Body of pancreas (tissue), 4 donors: ENCODE results near the gene REV3L.

Experiments
- CTCF ChIP-seq, 7 experiments: fragments of 450-650 bp in 4 of 7; fragments of 200-600 bp in 3 of 7; sonication (generic) in 3 of 7; IDR thresholded peaks; one replicate each; pipeline ENCODE4 v1.5.1; 2016 to 2019; ENCODE audit warnings: antibody characterized with exemption in 7 of 7
- POLR2A ChIP-seq, 3 donors: fragments of 450-650 bp; IDR thresholded peaks; one replicate each; pipeline ENCODE4 v1.6.1; 2016; ENCODE audit warnings: antibody characterized with exemption in 3 of 3, mild to moderate bottlenecking in 2 of 3

- TF ChIP-seq CTCF (IDR thresholded peaks at IDR 0.05) (no peak), POLR2A (IDR thresholded peaks at IDR 0.05) (no peak)
Observed at GRCh38 chr6:111306104-111306888, 176.7 kb downstream of the REV3L start.
